ENCODE data around the gene THBS2. TPM values are rescaled to one million over a fixed set of nuclear protein-coding genes. Genes with fewer than 3 reads are reported as not detected.

THBS2 gene
- total RNA-seq, 1 experiment from 2014 or later = 0.39 TPM

DNA sequence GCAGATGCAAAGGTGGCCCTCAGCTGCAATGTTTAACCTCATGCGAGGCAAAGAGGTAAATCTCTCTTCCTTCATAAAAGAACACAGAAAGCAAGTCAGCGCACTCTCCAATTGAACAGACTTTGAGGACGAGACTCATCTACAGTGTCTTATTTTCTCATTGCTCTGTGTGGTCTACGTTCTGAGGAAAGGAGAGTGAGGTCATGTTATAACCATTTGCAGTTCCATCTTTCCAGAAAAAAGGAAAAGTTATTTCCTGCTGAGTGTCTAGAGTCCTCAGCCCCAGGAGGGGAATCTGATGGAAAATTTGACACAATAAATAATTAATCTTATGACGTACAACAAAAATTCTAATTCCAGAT, 35.6 kb upstream of the THBS2 start (continued):
- TF ChIP-seq ZNF274 (IDR thresholded peaks at IDR 0.05; ENCODE audit: low read depth, low read length) (no peak), SIN3A (IDR thresholded peaks at IDR 0.05; ENCODE audit: low read depth) (no peak), SP1 (IDR thresholded peaks at IDR 0.05; ENCODE audit: low read depth) (no peak)

DNA sequence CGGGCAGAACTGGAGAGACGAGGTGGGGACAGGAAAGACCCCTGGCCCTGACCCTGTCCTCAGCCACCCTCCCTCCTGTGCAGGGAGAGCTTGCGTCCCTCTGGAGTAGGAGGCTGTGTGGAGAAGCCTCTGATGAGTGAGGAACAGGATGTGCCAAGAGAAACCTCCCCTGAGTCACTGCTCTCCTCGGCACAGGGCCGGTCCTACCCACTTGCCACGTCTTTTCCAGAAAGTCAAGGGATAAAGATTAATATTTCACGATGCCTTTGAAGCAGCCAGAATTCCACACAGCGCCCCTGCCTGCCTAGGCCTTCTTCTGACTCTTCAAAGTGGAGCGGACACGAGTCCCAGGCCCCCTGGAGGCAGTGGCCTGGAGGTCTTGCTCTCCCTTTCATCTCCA, 34.9 kb upstream of the THBS2 start:
- no peaks in the 10 kb centered on the region for H3K36me3 ChIP-seq (ENCODE audit: control insufficient read depth in 1 of 2, insufficient read depth in 2 of 2, low read length in 2 of 2)
- peak overlapping the region; percentile 48 for H3K4me2 ChIP-seq (ENCODE audit: low read length)
- H3K27ac ChIP-seq (ENCODE audit: low read depth, low read length) = peak overlapping the region; percentile 58; the same call in 1 of the 2 replicates
- peak overlapping the region; percentile 85 for H2AFZ ChIP-seq (ENCODE audit: low read depth, low read length, poor library complexity, severe bottlenecking)
- H3K4me3 ChIP-seq (replicated peaks in 1 of 2; ENCODE audit: low read depth in 1 of 2, low read length in 2 of 2) = no peak overlapping the region
- ChIA-PET CTCF (no interaction called here), RAD21 (ENCODE audit: low non-redundant PET in 1 of 2, low total read pairs in 2 of 2, uncharacterized antibody in 2 of 2, unreplicated experiment in 2 of 2) (no interaction called here), POLR2A (no interaction called here)
- no peaks in the 10 kb centered on the region for H3K79me2 ChIP-seq (ENCODE audit: insufficient read depth, low read length)
- no peaks in the 10 kb centered on the region for H3K9me2 ChIP-seq (ENCODE audit: insufficient read depth)
- no TSS peak for BruUV-seq (replicated peaks)
- intact Hi-C loops (cut with micrococcal nuclease) = no loop called here
- peaks cover 42 to 47% of the 10 kb centered on the region in 2 experiments for H3K4me1 ChIP-seq (ENCODE audit: control insufficient read depth in 1 of 2, insufficient read depth in 2 of 2, low read length in 2 of 2)
- no peak for DNase-seq (ENCODE audit: low read depth, low spot score)
- H3K27me3 ChIP-seq (ENCODE audit: insufficient read depth, low read length) = no peaks in the 10 kb centered on the region
- peak; percentile 57 for ATAC-seq
- TF ChIP-seq SIN3A (IDR thresholded peaks at IDR 0.05; ENCODE audit: low read depth) = no peak
- TF ChIP-seq, protein P1, sequence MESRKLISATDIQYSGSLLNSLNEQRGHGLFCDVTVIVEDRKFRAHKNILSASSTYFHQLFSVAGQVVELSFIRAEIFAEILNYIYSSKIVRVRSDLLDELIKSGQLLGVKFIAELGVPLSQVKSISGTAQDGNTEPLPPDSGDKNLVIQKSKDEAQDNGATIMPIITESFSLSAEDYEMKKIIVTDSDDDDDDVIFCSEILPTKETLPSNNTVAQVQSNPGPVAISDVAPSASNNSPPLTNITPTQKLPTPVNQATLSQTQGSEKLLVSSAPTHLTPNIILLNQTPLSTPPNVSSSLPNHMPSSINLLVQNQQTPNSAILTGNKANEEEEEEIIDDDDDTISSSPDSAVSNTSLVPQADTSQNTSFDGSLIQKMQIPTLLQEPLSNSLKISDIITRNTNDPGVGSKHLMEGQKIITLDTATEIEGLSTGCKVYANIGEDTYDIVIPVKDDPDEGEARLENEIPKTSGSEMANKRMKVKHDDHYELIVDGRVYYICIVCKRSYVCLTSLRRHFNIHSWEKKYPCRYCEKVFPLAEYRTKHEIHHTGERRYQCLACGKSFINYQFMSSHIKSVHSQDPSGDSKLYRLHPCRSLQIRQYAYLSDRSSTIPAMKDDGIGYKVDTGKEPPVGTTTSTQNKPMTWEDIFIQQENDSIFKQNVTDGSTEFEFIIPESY (IDR thresholded peaks at IDR 0.05; ENCODE audit: extremely low read depth, insufficient replicate concordance, low read length) = no peak
- TF ChIP-seq EGR1 (IDR thresholded peaks at IDR 0.05; ENCODE audit: low read depth) = no peak
- 0 out of 2 replicates have a peak, but pooled peaks have one; percentile 9 for TF ChIP-seq SP1 (IDR thresholded peaks at IDR 0.05; ENCODE audit: low read depth)
- TF ChIP-seq, protein P2, sequence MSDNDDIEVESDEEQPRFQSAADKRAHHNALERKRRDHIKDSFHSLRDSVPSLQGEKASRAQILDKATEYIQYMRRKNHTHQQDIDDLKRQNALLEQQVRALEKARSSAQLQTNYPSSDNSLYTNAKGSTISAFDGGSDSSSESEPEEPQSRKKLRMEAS (IDR thresholded peaks at IDR 0.05) = peak; percentile 48; the same call in 1 of the 2 replicates
- no peak overlapping the region for H3K9ac ChIP-seq (ENCODE audit: low read length)
- H3K9me3 ChIP-seq (ENCODE audit: control insufficient read depth in 1 of 2, insufficient read depth in 1 of 2, low read depth in 1 of 2, low read length in 2 of 2) = no peaks in the 10 kb centered on the region
- H4K20me1 ChIP-seq (ENCODE audit: insufficient read depth) = no peaks in the 10 kb centered on the region

Data from HCT116 (cell line).